Measurements from ENCODE around the gene LIMD2.

Gene LIMD2

DNA sequence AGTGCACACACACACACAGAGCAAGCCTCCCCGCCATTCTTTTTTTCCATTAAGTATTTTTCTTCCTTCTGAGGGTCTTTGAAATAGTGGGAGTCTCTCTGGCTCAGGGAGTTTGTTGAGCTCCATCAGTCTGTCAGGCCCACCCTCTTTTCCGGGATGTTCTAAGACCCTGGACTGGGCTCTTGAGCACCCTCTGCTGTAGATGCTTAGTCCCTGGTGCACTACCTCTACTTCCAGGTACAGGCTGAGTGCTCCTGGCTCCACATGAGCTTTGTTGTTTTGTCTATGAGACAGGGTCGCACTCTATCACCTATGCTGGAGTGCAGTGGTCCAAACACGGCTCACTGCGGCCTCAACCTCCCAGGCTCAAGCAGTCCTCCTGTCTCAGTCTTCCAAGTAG, 20.7 kb downstream of the LIMD2 start:
- DNase-seq, result no peak

DNA sequence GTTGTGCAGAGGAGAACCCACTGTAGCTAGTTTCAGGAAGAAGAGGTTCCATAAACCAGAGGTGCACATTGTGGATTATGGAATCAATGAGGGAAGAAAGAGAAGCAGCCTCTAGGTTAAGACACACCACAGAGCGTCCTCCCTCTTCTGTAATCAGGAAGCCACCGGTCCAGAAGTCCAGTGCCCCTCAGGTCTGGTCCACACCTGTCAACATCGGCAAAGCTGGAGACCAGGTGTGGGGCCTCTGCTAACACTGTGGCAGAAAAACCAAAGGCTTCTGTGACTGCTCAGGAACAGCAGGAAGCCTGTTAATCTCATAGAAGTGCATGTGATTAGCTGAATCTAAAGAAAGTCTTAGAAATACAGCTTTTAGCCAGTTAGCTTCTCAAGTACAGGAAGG, 23.3 kb downstream of the LIMD2 start:
- no peak for DNase-seq

GRCh38 chr17:63675607-63676546, 24.0 kb downstream of the LIMD2 start:
- DNase-seq, result peak; percentile 68

DNA sequence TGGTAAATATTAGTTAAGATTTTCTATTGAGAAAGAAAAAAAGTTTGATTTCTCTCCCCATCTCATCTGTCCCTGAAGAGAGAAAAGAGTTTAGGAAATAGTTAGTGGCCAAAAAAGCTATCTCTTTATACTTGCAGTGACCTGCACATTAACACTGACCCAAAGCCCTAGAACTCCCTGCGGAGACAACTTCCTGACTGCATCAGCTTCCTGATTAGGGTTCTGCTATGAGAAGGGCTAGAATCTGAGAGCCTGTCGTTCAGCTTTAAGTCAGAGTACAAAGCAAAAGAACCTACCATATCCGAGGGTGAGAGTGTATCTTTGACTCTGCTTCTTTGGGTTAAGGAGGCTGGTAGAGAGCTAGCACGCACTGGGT, 24.7 kb downstream of the LIMD2 start:
- DNase-seq, result no peak

DNA sequence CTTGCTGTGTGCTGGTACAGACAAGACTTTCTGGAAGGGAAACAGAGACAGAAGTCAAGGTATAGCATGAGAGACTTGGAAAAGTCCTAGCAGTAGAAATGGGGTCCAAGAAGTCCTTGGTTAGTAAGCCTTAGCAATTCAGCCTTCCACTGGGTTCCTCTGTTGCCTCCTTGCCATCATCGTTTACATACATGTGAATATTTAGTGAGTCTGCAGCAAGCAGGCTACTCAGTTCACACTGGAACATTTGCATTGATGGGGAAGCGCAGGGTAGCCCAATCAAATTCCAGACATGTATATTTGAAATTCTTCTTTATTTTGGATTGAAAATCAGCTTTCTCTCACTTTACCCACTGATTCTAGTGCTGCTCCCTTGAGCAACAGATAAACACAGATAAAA, 27.1 kb downstream of the LIMD2 start:
- DNase-seq, result no peak

GRCh38 chr17:63665527-63666214, 34.3 kb downstream of the LIMD2 start:
- DNase-seq, result no peak

- DNase-seq, result no peak
Observed at GRCh38 chr17:63659850-63660249, 40.1 kb downstream of the LIMD2 start.

DNA sequence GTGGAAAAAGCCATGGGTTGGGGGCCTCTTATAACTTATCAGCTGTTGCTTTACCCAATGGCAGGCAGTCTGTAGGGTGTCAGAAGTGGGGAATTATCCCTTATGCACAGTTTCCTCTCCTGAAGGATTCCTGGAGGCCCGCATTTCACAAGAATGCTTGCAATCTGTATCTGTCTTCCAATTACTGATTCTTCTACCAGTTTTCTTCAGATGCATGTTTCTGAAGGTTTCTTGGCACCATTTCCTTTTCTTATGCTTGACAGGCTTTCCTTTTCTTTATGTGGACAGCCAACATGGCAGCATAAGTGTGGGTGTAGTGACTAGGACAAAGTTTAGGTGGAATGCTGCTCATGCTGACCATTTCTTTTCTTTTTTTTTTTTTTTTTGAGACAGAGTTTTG, 41.6 kb downstream of the LIMD2 start:
- DNase-seq, result no peak

GRCh38 chr17:63657786-63658185, 42.1 kb downstream of the LIMD2 start:
- no peak for DNase-seq

GRCh38 chr17:63653050-63653449, 46.9 kb downstream of the LIMD2 start:
- DNase-seq, result no peak

DNA sequence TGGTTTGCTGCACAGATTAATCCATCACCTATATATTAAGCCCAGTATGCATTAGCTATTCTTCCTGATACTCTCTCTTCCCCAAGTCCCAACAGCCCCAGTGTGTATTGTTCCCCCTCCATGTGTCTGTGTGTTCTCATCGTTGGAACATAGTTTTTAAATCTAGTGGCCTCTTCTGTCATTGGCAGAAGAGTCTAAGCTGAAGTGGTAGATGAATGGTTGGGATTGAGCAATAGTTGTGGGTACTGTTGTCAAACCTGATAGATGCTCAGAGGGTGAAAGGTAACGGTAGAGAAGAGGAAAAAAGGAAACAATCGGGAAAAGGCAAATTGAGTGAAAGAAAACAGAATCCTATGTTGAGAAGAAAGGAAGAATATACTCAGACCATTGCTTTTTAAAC, 47.8 kb downstream of the LIMD2 start:
- no peak for DNase-seq

- DNase-seq, result no peak
Observed at GRCh38 chr17:63649813-63650212, 50.1 kb downstream of the LIMD2 start.

DNA sequence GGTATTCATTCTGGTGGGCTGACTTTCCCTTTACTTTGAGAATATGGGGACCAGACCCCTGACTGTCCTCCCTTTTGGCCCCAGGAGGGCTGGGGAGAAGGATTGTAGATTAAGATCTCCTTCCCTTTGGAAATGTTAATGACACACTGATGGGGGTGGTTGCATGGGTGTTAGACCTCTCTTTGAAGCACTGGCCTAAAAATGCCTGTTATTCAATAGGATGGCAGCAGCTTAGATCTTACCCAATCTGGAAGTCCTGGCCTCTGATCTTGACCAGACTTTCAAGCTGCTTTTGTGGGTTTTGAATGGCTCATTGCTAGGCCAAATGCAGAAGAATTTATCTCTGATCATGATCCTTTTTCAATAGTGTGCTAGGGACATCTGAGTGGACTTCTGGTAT, 52.0 kb downstream of the LIMD2 start:
- no peak for DNase-seq

DNA sequence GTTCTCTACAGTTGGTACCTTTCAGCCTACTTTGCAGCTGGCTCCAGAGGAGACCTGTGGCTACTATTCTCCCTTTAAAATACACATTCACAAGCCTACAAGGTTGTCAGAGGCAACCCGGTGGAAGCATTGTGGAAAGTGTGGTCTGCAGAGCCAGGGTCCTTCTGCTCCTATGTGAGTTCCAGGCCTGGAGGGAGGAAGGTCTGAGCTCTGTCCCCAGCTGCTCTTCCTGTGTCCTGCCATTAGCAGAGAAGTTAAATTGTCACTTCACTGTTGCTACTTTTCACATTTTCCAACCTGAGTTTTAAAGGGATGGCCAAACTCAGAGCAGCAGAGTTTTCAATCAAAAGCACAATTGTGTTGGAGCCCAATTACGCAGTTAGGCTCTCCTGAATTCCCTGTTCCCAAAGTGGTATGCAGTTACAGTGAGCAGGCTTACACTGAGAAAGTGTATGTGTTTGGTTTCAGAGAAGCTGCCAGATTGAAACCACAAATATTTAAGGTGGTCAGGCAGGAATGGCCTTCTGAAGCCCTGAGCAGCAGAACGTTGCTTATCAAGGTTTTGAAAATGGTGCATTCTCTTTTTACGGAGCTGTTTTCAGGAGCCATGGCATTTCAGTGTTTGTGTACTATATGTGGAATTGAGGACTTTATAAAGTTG, 52.7 kb downstream of the LIMD2 start:
- DNase-seq, result peak; percentile 23

DNA sequence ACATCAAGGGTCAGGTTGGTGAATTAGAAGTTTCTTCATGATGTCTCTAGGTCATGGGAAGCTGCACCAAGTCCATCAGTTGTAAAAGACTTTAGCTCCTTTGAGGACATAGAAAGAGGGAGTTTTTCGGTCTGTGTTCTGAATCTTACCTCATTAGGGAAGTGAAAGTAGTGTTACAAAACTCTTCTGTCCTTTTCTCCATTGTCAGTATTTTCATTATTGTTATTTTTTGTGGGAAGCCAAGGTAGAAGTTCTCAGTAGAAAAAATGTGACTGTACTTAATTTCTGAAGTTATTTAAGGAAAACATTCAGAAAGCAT, 53.5 kb downstream of the LIMD2 start:
- no peak for DNase-seq
